GM13976 (cell line): Measurements from ENCODE around the gene RBM20.

Source experiments
- DNase-seq: peaks from one replicate; pipeline ENCODE4 v3.0.0; 2012; ENCODE audit warnings: low spot score
- CTCF ChIP-seq: IDR thresholded peaks from 2 replicates; pipeline ENCODE4 v1.5.1; 2012; ENCODE audit warnings: borderline replicate concordance, mild to moderate bottlenecking; ENCODE audit not compliant: insufficient read depth; ENCODE audit errors: extremely low read depth, missing control alignments, control extremely low read depth
- in situ Hi-C: fragments of 300-500 bp; cut with MboI; formaldehyde crosslinking; loops from one replicate; pipeline ENCODE4 v1.12.0; 2022; ENCODE audit warnings: low sequenced_read_pairs, mixed read lengths, inconsistent platforms; ENCODE audit not compliant: unreplicated experiment

Gene RBM20

DNA sequence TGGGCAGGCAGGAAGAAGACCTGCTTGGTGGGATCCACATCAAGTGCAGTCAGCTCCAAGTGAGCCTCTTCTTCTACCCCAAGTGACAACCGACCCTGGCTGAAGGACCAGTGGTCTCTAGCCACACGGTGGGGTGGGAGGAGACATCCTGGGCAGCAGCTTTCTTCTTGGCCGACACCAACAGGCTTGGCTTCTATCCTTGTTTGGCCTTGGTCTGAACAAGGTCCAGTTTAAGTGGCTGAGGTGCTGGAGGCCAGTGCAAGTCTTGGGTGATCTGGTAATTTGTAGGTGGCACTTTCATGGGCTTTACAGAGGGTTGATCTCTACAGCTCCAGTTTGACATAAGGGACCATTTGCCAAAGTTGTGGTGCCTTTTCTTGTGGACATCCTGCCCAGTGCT, 164.0 kb downstream of the RBM20 start:
- TF ChIP-seq CTCF = no peak
- in situ Hi-C loops = no loop called here
- no peak for DNase-seq

DNA sequence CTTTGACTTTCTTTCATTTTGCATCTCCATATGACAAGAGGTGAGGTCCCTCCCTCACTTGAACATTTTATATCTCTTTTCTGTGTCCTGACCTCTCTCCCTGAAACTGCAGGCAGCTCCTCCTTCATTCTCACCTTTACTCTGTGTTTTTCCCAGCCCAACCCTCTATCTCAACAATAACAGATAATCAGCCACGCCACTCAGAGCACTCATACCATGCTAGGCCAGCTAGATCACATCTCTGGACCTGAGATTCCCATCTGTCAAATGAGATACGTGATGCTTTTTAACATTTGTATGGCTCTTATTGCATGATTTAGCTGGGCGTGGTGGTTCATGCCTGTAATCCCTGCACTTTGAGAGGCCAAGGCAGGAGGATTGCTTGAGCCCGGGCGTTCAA, 164.5 kb downstream of the RBM20 start:
- in situ Hi-C loops = no loop called here
- no peak for TF ChIP-seq CTCF
- DNase-seq = no peak

DNA sequence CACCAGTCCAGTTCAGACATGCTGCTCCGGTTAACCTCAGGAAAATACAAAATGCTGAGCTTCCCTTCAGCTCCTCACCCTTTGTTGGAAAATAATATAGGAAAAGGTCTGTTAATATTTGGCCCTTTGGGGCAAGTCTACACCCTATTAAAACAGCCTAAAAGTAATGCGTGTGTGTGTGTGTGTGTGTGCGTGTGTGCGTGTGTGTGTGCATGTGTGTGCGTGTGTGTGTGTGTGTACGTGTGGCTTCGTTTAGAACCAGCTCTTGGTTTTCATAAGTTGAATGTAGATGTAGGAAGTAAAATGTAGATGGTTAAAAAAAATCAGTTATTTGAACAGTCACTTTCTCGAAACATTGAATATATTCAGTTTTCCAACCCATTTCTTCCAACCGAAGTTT, 166.5 kb downstream of the RBM20 start:
- in situ Hi-C loops = no loop called here

GRCh38 chr10:110811791-110812581, 167.8 kb downstream of the RBM20 start:
- in situ Hi-C loops = no loop called here
- TF ChIP-seq CTCF = no peak
- no peak for DNase-seq

More for the DNA sequence above, 166.5 kb downstream of the RBM20 start:
- TF ChIP-seq CTCF = no peak
- DNase-seq = no peak

DNA sequence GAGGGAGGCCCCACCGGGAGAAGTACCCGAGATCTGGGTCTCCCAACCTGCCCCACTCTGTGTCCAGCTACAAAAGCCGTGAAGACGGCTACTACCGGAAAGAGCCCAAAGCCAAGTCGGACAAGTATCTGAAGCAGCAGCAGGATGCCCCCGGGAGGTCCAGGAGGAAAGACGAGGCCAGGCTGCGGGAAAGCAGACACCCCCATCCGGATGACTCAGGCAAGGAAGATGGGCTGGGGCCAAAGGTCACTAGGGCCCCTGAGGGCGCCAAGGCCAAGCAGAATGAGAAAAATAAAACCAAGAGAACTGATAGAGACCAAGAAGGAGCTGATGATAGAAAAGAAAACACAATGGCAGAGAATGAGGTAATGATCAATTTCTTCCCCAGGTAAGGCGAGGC, 168.4 kb downstream of the RBM20 start:
- no peak for DNase-seq
- in situ Hi-C loops = no loop called here
- TF ChIP-seq CTCF = no peak

DNA sequence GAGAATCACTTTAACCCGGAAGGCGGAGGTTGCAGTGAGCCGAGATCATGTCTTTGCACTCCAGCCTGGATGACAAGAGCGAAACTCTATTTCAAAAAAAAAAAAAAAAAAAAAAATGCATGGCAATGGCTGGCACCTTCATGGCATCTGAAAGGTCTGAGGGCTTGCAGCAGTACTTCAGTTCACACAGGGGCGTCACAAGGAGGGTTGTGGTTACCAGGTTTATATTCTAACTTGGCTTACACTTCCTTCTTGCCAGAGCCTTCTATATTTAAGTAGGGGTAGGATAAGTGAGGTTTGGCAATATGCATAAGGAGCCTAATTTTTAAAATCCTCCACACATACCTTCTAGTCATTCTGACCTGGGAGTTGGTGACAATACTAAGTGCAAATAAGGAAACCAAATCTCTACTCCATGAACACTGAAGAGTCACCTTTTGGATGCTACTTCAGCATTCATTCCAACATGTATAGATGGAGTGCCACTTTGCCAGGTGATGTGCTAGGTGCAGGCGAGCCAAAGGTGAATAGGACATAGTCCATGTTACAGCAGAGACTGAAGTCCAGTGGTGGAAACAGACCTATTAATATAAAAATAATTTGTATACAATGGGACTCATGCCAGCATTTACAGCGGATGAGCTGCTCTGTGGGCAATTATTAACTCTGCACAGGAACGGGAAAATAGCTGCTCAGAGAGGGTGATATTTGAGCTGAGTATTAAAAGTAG, 169.8 kb downstream of the RBM20 start:
- no peak for TF ChIP-seq CTCF
- no peak for DNase-seq
- in situ Hi-C loops = no loop called here
